Measurements from ENCODE around the gene CNNM3. TPM values are rescaled to one million over a fixed set of nuclear protein-coding genes. Genes with fewer than 3 reads are reported as not detected.

The CNNM3 gene
- total and polyA plus RNA-seq, 8 donors: 4.6 to 107 (median 10.8) TPM

DNA sequence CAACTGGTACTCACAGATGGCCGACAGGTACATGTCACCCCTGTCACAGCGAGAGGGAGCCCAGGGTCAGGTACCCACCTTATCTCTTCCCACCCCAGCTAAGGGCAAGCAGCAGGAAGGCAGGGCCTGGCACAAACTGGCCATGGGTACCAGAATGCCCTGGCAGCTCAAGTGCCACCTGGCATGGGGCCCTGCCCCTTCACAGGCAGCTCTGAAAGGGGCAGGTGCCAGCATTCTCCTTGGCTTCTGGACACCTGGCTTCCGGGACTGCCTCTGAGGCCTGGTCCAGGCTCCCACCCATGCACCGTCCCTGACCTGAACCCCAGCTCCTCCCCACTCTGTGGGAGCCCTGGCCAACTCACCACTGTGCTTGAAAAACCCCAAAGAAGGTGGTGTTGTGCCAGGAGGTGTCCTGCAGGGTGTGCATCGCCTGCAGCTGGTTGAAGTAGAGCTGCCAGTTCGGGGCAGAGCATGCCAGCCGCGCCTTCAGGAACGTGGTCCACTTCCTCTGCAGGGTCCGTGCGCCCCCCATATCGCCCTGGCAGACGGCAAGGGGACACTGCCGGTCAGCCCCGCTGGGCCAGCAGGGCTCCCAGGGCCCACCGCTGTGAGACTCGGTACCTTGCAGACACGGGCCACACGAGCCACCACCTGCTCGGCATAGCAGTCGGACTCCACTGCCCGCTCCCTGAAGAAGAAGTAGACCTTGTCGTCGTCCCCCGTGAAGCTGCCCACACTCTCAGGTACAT lies 48.4 kb downstream of the CNNM3 start:
- TF ChIP-seq POLR2A (IDR thresholded peaks at IDR 0.05) (no peak), CTCF (IDR thresholded peaks at IDR 0.05) (no peak), POLR2AphosphoS5 (IDR thresholded peaks at IDR 0.05) (no peak), EP300 (IDR thresholded peaks at IDR 0.05) (no peak)
- Histone ChIP-seq H3K4me3 (no peak overlapping the region), H3K27me3 (peaks cover 0 to 6% (median 0%) of the 10 kb centered on the region in 3 donors), H3K4me1 (peaks cover 46 to 87% (median 58%) of the 10 kb centered on the region in 4 donors), H3K27ac (peak overlapping the region in 3 of 5 donors; percentile 26 to 91 (median 34)), H3K9me3 (no peaks in the 10 kb centered on the region), H3K36me3 (peaks cover 62 to 75% (median 71%) of the 10 kb centered on the region in 4 donors)
- DNase-seq: peak; percentile 4 to 85
- WGBS, 5 donors: 62 to 75% (median 68%) methylated on average over 10 to 25 of the region's 25 CpGs
- intact Hi-C loops (cut with DNase I; ENCODE audit: low total_unique reads): loop anchor here (5.0 kb wide), 1 partner anchor 93 kb away; no protein-coding TSS in a partner anchor

GRCh38 chr2:96865654-96866053 lies 49.6 kb downstream of the CNNM3 start:
- intact Hi-C loops (cut with DNase I; ENCODE audit: low total_unique reads): no loop called here
- Histone ChIP-seq H3K27ac (peak overlapping the region in 2 of 5 donors; percentile 34 to 91), H3K36me3 (peaks cover 55 to 68% (median 63%) of the 10 kb centered on the region in 4 donors), H3K27me3 (peaks cover 0 to 17% (median 0%) of the 10 kb centered on the region in 3 donors), H3K4me3 (no peak overlapping the region), H3K9me3 (no peaks in the 10 kb centered on the region), H3K4me1 (peaks cover 41 to 82% (median 59%) of the 10 kb centered on the region in 4 donors)
- TF ChIP-seq POLR2AphosphoS5 (IDR thresholded peaks at IDR 0.05): no peak
- no peak for TF ChIP-seq POLR2A (IDR thresholded peaks at IDR 0.05)
- TF ChIP-seq EP300 (IDR thresholded peaks at IDR 0.05): no peak
- no peak for TF ChIP-seq CTCF (IDR thresholded peaks at IDR 0.05)
- 68 to 88% (median 78%) methylated on average over 15 to 16 of the region's 16 CpGs for whole genome bisulfite sequencing, 5 donors
- DNase-seq: no peak

DNA sequence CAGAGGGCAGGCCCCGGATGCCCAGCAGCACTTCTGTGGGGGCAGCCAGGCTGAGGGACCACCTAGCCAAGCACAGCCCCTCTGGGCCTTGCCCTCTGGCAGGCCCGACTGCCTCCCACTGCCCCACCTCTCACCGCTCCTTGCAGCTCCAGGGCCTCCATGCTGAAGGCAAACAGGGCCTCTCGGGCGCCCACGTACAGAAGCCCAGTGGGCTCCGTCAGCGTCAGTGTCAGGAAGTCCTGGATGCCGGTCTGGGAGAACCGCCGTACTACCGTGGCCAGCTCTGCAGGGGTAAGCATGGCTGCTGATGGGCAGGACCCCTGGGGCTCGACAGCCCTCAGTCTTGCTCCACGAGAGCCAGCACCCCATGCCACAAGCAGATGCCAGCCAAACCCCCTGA lies 50.1 kb downstream of the CNNM3 start:
- DNase-seq: peak in 1 of 2 donors; percentile 6
- 64 to 90% (median 84%) methylated on average over 6 to 14 of the region's 14 CpGs for WGBS, 5 donors
- Histone ChIP-seq H3K4me3 (peak overlapping the region in 1 of 4 donors; percentile 60), H3K27me3 (peaks cover 0 to 22% (median 0%) of the 10 kb centered on the region in 3 donors), H3K9me3 (no peaks in the 10 kb centered on the region), H3K36me3 (peaks cover 50 to 63% (median 58%) of the 10 kb centered on the region in 4 donors), H3K27ac (peak overlapping the region in 4 of 5 donors; percentile 91 to 99 (median 98)), H3K4me1 (peaks cover 45 to 84% (median 64%) of the 10 kb centered on the region in 4 donors)
- no peak for TF ChIP-seq EP300 (IDR thresholded peaks at IDR 0.05)
- TF ChIP-seq POLR2AphosphoS5 (IDR thresholded peaks at IDR 0.05): no peak
- no peak for TF ChIP-seq POLR2A (IDR thresholded peaks at IDR 0.05)
- no peak for TF ChIP-seq CTCF (IDR thresholded peaks at IDR 0.05)
- intact Hi-C loops (cut with DNase I; ENCODE audit: low total_unique reads): no loop called here

DNA sequence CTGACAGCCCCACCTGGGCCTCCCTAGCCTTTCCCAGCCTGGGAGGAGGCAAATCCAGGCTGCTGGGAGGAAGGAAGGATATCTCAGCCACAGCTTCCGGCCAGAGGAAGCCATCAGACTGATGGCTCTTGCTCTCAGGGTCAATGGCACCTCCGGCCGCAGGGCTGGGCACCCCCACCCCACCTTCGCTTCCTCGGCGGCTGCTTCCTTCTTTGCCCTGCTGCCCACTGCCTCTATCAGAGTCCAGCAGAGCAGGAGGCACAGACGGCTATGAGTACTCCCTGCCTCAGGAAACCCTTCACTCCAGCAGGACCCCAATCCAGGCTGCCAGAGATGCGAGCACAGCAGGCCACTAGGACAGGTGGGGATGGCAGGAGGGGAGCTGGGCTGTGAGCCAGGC lies 50.5 kb downstream of the CNNM3 start:
- intact Hi-C loops (cut with DNase I; ENCODE audit: low total_unique reads): no loop called here
- 59 to 74% (median 67%) methylated on average over 8 of the region's 8 CpGs for WGBS, 5 donors
- peaks cover 46 to 84% (median 66%) of the 10 kb centered on the region in 4 donors for H3K4me1 ChIP-seq
- no peaks in the 10 kb centered on the region for H3K9me3 ChIP-seq
- peaks cover 0 to 22% (median 0%) of the 10 kb centered on the region in 3 donors for H3K27me3 ChIP-seq
- TF ChIP-seq POLR2AphosphoS5 (IDR thresholded peaks at IDR 0.05) (no peak), CTCF (IDR thresholded peaks at IDR 0.05) (no peak), POLR2A (IDR thresholded peaks at IDR 0.05) (no peak), EP300 (IDR thresholded peaks at IDR 0.05) (no peak)
- peaks cover 46 to 59% (median 54%) of the 10 kb centered on the region in 4 donors for H3K36me3 ChIP-seq
- no peak for DNase-seq
- H3K4me3 ChIP-seq: peak overlapping the region in 3 of 4 donors; percentile 60 to 99 (median 92)
- peak overlapping the region; percentile 18 to 99 (median 97) for H3K27ac ChIP-seq
